Activated CD4-positive, alpha-beta T cell treated with anti-CD3 and anti-CD28 coated beads, Interleukin-2, amount 50 U/mL, for 24 hours (primary cell): Measurements from ENCODE around the gene MAPK13.
"Not testable (repeated sequence)": the region's sequence is repeated elsewhere in the genome, so short reads cannot be mapped to it uniquely, and the experiment has no call there.

Source experiments
- DNase-seq, 2 donors: peaks; one replicate each; pipeline ENCODE4 v3.0.0-alpha.2; 2020; ENCODE audit warnings: low read depth in 1 of 2, low spot score in 1 of 2

Gene MAPK13

DNA sequence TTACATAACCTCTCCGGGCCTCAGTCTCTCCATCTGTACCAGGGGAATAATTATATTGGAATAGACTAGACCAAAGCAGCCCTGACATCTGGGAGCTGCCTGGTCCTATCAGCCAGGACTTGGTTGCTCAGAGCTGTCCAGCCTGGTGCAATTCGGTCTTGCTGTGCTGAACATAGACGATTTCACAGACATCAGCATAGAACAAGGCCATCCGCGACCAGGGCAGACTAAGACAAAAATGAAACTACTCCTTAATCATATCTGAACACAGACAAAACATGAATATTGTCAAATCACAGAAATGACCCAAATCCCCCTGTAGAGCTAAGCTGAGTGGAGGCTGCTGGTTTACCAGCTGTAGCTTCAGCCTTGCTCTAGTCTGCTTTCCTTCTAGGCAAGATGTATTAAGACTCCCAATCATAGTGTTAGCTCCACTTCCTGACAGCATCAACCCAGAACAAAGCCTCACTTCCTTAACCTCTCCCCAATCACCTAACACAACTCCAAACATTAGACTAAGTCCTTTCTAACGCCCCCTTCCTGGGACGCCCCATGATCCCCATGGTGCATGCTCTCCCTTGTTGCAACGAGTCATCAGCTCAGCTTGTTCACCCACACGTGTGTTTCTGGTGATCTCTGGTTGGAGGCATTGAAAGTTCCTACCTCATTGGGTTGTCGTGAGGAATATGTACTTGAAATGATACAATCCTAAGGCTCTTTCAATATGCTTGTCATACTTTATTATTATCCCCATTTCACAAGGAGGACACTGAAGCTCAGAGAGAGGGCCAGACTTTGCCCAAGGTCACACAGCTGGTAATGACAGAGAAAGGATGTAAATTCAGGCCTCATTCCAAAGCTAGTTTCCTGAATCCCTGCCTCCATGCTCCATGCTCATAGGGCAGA lies 3.5 kb upstream of the MAPK13 start:
- no peak for DNase-seq

- no peak for DNase-seq
Measured at GRCh38 chr6:36127462-36128016, 2.8 kb upstream of the MAPK13 start.

GRCh38 chr6:36128073-36128472 lies 2.2 kb upstream of the MAPK13 start:
- no peak for DNase-seq

GRCh38 chr6:36128793-36129192 lies 1.5 kb upstream of the MAPK13 start:
- DNase-seq, result no peak

- DNase-seq, result not testable (repeated sequence)
Measured at GRCh38 chr6:36129334-36129733, 979 bp upstream of the MAPK13 start.

GRCh38 chr6:36130667-36131510 lies 576 bp downstream of the MAPK13 start:
- DNase-seq, result no peak

- DNase-seq, result no peak
Measured at GRCh38 chr6:36131511-36132245, 1.4 kb downstream of the MAPK13 start.

DNA sequence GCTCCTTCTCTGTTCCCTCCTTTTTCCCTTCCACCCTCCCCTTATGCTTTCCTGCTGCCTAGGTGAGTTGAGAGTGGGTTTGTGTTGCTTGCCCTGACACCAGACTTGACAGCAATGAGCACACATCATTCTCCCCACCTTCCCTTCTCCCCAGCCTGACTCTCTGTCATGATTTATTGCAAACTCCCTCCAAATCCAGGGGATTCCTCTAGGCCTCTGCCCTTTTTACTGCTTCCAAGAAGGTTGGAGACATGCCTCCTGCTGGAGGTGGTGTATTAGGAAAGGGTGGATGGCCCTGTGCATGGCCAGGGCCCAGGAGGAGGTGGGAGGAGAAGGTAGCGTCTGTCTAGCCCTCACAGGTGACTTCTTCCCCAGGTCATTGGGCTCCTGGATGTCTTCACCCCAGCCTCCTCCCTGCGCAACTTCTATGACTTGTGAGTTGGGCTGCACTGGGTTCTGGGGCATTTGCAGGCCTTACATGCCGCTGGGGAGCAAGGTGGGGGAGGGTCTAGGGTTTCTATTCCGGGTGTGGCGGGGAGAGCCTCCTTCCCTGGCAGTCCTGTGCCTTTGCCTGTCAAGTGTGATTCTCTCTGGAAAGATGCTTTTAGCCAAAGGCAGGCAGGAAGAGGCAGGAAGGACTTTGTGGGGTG lies 2.1 kb downstream of the MAPK13 start:
- DNase-seq, result no peak

GRCh38 chr6:36133148-36133547 lies 2.8 kb downstream of the MAPK13 start:
- DNase-seq, result no peak

DNA sequence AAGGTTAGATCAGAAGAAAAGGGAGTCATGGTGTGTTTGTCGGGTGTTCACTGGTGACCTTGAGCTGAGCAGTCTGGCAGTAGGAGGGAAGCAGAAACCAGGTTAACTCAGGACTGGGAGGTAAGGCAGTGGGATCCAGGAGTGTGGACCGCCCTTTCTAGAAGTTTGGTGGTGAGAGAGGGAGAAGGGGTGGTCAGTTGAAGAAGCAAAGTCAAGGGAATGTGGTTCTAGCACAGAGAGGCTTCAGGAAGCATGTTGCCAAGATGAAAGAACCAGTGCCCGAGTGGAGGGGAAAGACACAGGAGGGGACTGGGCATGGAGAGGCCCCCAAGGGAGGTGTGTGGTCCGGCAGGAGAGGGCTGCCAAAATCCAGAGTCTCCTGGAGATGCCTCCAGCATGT lies 3.6 kb downstream of the MAPK13 start:
- no peak for DNase-seq

- DNase-seq, result no peak
Measured at GRCh38 chr6:36135053-36135731, 4.9 kb downstream of the MAPK13 start.

GRCh38 chr6:36136034-36136433 lies 5.7 kb downstream of the MAPK13 start:
- no peak for DNase-seq

- DNase-seq, result no peak
Measured at GRCh38 chr6:36136551-36136950, 6.2 kb downstream of the MAPK13 start.

- DNase-seq, result no peak
Measured at GRCh38 chr6:36138667-36139066, 8.4 kb downstream of the MAPK13 start.

DNA sequence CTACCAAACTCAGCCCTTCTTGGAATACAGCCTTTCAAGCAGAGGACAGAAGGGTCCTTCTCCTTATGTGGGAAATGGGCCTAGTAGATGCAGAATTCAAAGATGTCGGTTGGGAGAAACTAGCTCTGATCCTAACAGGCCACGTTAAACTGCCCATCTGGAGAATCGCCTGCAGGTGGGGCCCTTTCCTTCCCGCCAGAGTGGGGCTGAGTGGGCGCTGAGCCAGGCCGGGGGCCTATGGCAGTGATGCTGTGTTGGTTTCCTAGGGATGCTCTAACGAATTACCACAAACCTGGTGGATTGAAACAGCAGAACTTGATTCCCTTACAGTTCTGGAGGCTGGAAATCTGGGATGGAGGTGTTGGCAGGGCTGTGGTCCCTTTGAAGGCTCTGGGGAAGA lies 9.1 kb downstream of the MAPK13 start:
- DNase-seq, result no peak

DNA sequence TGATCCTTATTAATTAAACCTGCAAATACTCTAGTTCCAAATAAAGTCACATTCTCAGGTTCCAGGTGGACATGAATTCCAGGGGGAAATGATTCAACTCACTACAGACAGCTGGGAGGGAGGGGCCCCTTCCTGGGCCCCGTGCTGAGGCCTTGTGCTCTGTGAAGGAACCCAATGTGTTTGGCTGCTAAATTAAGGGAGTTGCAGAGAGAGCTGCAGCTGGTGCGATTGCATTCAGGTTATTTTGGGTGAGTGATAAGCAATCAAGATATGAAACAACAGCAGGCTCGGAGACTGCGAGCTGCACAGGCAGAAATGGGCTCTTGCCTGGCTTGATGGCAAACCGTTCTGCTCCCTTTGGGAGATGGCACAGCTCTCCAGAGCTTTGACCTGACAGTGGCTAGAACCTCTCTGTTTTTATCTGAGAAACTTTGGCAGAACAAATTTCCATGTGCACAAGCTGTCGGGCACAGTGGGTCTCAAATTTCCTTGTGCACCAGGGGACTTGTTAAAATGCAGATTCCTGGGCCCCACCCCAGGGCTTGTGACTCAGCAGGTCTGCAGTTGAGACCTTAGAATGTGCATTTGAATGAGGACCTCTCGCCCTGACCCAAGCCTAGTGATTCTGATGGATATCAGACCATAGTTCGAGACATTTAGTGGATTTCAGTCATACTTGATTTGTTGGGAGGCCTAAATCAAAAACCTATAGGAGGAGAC lies 9.8 kb downstream of the MAPK13 start:
- DNase-seq, result no peak

GRCh38 chr6:36141091-36141490 lies 10.8 kb downstream of the MAPK13 start:
- DNase-seq, result no peak

DNA sequence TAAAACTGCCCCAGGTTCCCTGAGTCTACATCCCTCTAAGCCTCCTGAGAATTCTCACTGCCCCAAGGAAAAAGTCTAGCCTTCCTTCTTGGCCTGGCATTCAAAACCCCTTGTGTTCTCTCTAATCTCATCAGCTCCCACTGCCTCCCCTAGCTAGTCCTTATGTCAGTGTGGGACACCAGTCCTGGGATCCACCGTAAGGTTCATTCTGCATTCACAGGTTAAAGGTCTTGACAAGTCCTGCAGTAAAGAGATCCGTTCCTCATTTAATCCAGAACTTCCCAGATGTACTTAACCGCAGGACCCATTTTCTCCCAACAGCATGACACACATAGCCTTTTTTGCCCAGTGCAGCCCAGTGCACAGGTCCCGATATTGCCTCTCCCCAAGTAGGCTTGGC lies 11.6 kb downstream of the MAPK13 start:
- DNase-seq, result no peak
